ENCODE measurements around the gene EYS. TPM values are rescaled to one million over a fixed set of nuclear protein-coding genes. Genes with fewer than 3 reads are reported as not detected.

The EYS gene
- total RNA-seq, 1 experiment from 2014 or later: not detected

DNA sequence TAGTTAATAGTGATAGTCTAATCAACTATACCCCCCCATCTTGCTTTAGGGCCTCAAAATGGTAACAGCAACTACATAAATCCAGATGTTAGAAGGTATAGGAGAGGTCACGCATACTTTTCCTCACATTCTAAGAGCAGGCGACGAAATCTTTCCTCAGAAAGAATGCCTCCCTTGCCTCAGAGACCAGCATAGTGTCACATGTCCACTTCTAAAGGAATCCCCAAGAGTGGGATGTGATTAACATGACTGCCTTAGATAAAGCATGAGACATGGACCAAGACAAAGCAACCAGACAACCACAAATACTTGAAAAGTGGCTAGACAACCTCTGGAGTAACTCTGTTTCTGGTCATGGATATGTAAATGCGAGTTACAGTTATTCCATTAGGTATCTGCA is 710.7 kb downstream of the EYS start:
- H2BK120ac ChIP-seq (ENCODE audit: low read depth, low read length, poor library complexity, severe bottlenecking): no peak overlapping the region
- Mint-ChIP-seq H3K27me3 (ENCODE audit: low read depth) (no peaks in the 10 kb centered on the region), H3K36me3 (ENCODE audit: insufficient read depth in 1 of 3, low read depth in 3 of 3) (peaks cover 0 to 1% (median 0%) of the 10 kb centered on the region in 3 experiments; a peak in 1 of 7 replicates), H3K9me3 (no peaks in the 10 kb centered on the region; a peak in 2 of 5 replicates), H3K27ac (no peak overlapping the region), H3K4me3 (no peak overlapping the region), H3K4me1 (peaks cover 0 to 5% of the 10 kb centered on the region in 2 experiments; a peak in 2 of 4 replicates)
- no peak overlapping the region for H2AFZ ChIP-seq (ENCODE audit: low read length)
- H4K8ac ChIP-seq (replicated peaks; ENCODE audit: insufficient read length, low read depth, low read length): no peak overlapping the region
- no peaks in the 10 kb centered on the region for H4K20me1 ChIP-seq (ENCODE audit: control insufficient read depth, insufficient read depth, insufficient read length)
- H3K9me3 ChIP-seq (ENCODE audit: control insufficient read depth, low read depth, low read length): no peaks in the 10 kb centered on the region
- no peak overlapping the region for H3K14ac ChIP-seq (ENCODE audit: insufficient read depth, low read length)
- H2BK5ac ChIP-seq (ENCODE audit: insufficient read length, low read length): no peak overlapping the region
- no peak for DNase-seq
- TF ChIP-seq CTCF (conservative IDR thresholded peaks at IDR 0.05): no peak
- H3K9ac ChIP-seq (ENCODE audit: extremely low read depth, insufficient read length, low read length): no peak overlapping the region
- no peak overlapping the region for H2BK20ac ChIP-seq (ENCODE audit: low read depth, low read length, poor library complexity, severe bottlenecking)
- no peak overlapping the region for H3K4ac ChIP-seq (ENCODE audit: low read depth, low read length)
- H3K27ac ChIP-seq (ENCODE audit: insufficient read length, low read depth, low read length): no peak overlapping the region
- H4K5ac ChIP-seq (ENCODE audit: insufficient read length, low read depth, low read length): no peak overlapping the region
- H4K91ac ChIP-seq (ENCODE audit: insufficient read length, low read depth, low read length): no peak overlapping the region
- H3K56ac ChIP-seq (ENCODE audit: insufficient read length, low read depth, low read length): no peak overlapping the region
- WGBS (ENCODE audit: extremely low coverage, insufficient read length, low lambda C conversion rate): no CpG with 5 or more reads among the region's 4 CpGs
- no peaks in the 10 kb centered on the region for H3K4me1 ChIP-seq (ENCODE audit: insufficient read depth, low read length)
- H3K27me3 ChIP-seq (ENCODE audit: insufficient read depth, low read length): no peaks in the 10 kb centered on the region
- no peak overlapping the region for H3K18ac ChIP-seq (ENCODE audit: insufficient read length, low read depth, low read length)
- H3K23ac ChIP-seq (ENCODE audit: insufficient read length, low read depth, low read length): no peak overlapping the region
- H3K23me2 ChIP-seq (ENCODE audit: insufficient read length, low read depth, low read length, poor library complexity, severe bottlenecking): no peaks in the 10 kb centered on the region
- no peak overlapping the region for H3T11ph ChIP-seq (ENCODE audit: low read length)
- H2AK5ac ChIP-seq (ENCODE audit: insufficient read length, low read length): no peak overlapping the region
- no peaks in the 10 kb centered on the region for H3K79me2 ChIP-seq (ENCODE audit: insufficient read depth, low read length)
- H3K4me2 ChIP-seq (ENCODE audit: insufficient read depth, insufficient read length, low read length): no peak overlapping the region
- no peaks in the 10 kb centered on the region for H3K79me1 ChIP-seq (ENCODE audit: insufficient read depth, low read depth, low read length, poor library complexity, severe bottlenecking)
- no peak overlapping the region for H2BK12ac ChIP-seq (ENCODE audit: insufficient read length, low read depth, low read length)
- no peak overlapping the region for H2BK15ac ChIP-seq (ENCODE audit: low read depth, low read length)
